ENCODE measurements around the gene HOXD10.
A peak's percentile ranks its signal among the peaks of the same experiment; 100 is the strongest.

HOXD10 gene

DNA sequence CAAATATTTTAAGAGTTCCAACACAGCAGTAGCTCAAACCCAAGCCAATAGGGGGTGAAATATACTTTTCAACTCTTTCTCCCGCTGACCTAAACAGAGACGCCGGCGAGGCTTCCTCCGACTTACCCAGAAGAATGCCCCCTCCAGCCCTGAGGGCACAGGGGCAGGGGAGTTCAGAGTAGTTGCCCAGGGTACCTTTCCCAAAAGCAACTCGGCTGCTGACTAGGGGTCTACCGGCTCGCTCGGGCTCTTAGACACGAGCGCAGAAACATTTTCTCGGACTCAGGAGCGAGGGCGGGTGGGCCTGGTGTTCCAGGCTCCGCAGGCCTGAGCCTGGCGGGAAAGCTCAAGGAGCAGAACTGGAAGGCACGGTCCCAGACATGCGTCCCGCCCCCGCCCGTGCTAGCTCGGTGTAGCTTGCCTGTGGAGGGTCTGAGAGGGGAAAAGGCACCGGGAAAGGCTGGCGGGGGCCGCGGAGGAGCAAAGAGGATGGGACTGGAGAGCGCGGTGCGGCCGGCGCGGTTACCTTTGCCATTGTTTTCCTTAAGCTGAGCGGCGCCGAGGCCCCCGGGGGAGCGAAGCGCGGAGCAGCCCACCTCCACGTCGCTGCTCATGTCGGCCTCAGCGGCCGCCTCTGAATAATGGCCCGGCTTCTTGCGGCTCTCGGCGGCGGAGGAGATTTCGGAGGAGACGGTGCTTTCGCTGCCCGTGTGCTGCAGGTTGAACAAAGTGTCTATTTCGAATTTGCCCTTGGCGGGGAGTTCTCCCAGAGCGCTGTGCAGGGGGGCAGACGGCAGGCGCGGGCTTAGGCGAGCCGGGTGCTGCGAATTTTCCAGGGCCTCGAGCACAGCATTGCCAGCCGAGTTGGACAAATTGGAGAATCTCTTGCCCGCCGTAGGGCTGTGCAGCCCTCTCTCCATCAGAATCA lies 33.5 kb upstream of the HOXD10 start:
- no peak for DNase-seq

DNA sequence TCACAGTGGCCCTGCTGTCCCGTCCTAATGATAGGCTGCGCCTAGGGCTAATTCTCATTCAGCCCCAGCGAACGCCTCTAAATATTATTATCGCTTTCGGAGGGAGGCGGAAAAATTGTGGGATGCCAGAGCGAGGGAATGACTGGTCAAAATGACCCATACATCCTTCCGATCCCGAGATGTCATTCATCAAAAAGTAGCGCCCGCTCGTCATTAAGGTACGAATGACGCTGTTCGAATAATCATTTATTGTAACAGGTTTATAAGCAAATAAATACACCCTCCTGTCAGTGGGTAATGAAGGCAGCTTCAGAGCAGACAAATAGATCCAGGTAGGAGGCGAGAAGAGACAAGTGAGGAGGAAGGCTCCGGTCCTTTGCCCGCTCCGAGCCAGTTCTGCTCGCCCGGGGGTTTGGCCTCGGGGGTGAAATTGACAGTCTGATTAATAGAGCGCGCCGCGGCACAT lies 32.7 kb upstream of the HOXD10 start, which contains the start of gene EVX2:
EVX2 (minus strand) TSS at position 167 of the 466 bp plus-strand sequence. CDS start 186 bp downstream, outside the sequence.
- DNase-seq: no peak

DNA sequence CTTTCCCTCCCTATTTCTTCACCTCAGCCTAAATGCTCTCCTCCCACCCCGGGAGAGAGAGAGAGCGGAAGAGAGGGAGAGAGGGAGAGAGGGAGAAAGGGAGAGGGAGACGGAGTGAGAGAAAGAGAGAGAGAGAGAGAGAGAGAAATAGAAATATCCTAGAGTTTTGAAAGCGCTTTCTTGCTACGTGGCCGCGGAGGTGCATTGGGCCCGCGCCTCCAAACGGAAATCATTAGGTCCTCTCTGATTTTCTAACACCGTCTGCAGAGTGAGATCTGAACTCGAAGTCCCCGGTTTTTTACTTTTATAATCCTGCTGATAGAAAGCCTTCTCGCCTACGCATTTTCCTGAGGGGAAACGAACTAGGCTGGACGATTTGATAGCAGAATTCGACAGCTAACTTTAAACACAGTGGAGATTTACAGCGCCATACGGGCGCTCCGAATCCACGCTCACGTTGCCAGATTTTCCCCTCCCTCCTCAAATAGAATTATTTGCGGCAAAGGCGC lies 31.9 kb upstream of the HOXD10 start:
- DNase-seq: no peak

DNA sequence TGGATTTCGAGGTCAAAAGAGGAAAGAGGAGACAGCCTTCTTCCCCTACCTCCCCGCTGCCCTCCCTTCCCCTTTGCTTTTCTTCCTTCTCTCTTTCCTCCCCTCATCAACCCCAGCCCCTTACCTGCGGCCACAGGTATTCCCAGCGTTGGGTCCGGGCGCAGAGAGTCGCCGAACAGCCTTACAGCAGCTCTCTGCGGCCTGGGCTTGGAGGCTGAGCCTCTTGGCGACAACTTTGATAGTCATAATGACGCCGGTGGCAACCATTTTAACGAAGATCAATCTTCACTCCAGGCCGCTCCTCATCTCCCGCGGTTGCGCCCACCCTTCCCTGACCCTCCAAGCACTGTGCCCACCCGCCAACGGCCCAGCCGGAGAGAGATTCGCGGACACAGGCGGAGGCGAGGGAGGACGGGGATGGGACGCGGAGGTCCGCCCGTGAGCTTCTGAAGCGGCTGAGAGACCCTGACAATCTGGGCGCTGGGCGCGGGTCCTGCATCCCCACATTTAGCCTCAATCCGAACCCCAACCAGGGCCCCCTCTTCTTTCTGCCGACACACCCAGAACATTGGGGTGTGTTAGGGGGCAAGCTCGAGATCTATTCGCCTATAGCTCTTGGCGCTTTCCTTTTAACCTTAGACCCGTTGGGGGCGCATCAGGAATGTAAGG lies 31.3 kb upstream of the HOXD10 start:
- DNase-seq: no peak

DNA sequence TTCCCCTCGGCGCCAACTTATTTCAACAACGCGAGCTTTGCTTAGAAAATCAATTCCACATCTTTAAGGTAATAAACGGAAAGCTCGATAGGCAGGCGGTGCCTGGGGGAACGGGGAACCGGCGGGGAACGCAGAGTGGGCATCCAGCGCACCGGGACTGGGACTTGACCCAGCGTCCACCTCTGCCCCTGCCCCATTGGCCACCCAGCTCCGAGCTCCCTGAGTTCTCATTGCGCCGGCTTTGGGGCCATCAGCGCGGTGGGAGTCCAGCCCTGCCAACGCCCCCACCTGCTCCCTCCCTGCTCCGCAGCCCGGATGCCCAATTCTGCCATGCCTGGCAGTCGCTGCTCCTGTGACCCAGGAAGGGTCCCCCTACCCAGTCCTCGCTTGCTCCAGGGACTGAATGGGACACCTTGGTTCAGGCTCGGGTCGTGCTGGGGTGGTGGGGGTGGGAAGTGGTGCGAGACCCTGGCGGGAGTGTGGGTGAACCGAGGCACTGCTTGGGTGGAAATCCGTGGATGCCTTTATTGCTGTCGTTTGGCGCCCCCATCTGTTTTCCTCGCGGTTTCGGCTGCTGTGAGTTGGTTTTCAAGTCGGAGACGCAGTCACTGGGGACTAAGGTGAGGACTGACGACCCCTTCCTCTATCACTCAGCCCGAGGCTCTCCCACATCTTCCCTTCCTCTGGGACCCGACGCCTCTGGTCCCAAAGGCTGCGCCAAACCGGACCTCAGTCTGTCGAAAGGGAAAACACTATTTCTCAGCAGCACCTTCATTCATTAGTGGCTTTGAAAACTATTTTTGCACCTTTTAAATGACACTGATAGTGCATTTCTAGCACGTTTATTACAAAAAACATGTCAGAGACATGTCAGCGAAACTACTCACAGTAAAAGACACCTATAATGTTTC lies 30.5 kb upstream of the HOXD10 start:
- DNase-seq: no peak

DNA sequence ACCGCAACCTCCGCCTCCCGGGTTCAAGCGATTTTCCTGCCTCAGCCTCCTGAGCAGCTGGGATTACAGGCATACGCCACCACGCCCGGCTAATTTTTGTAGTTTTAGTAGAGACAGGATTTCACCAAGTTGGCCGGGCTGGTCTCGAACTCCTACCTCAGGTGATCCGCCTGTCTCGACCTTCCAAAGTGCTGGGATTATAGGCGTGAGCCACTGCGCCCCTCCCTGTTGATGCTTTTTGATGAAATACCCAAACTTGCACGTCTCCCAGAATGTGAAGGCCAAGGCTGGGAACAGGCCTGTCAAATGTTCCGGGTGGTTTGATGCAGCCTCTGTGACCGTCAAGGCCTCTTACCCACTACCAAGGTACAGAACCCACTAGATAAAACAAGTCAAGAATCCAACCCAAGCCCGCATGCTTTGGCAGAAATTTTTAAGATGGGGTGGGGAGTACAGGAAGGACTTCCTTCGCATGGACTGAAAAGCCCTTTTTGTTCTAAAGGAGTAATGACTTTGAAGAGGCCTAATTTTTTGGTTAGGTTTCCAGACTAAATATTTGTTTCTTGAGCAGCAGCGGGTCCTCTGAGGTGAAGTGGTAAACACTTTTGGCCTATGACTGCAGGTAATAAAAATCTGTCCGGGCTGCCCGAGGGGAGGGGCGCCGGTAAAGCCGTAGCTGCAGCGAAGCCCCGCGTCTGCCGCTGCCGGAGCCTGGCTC lies 29.1 kb upstream of the HOXD10 start:
- no peak for DNase-seq

DNA sequence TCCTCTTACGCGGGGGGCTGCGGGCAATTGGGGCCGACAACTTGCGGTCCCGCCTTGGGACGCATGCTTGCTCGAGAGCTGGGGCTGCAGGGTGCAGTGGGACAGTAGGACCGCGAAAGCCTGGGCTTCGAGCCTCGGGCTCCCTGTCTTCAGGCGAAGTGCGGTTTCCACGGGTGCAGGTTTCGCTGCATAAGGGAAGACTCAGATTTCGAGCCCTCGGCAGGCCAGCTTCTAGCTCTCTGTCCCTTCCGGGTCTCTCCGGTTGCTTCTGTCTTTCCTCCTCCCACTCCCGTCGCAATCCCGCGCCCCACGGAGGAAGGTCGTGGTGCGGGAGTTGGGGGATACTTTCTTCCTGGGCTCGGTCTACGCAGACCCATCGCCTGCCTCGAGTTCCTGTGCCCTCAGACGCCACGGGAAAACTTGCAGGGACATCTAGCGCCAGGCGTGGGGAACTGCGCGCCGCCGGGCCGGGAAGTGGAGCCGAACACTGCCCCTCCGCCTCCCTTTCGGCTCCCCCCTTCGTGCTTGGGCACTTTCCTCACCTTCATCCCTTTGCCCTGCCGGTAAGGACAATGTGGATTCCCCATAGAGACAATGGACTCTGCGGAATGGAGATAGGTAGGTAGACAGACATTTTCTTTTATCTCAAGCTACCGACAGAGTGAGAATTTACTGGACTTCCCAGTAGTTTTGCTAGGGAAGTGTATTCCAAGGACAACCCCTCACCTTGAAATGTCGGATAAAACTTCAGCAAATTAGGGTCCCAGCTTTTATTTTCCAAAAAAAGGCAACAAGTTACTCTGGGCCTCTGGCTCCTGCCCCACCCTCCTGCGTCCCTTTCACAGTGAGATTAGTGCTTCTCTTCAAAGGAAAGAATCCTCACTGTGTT lies 28.3 kb upstream of the HOXD10 start:
- DNase-seq: peak in 1 of 2 donors; percentile 46

DNA sequence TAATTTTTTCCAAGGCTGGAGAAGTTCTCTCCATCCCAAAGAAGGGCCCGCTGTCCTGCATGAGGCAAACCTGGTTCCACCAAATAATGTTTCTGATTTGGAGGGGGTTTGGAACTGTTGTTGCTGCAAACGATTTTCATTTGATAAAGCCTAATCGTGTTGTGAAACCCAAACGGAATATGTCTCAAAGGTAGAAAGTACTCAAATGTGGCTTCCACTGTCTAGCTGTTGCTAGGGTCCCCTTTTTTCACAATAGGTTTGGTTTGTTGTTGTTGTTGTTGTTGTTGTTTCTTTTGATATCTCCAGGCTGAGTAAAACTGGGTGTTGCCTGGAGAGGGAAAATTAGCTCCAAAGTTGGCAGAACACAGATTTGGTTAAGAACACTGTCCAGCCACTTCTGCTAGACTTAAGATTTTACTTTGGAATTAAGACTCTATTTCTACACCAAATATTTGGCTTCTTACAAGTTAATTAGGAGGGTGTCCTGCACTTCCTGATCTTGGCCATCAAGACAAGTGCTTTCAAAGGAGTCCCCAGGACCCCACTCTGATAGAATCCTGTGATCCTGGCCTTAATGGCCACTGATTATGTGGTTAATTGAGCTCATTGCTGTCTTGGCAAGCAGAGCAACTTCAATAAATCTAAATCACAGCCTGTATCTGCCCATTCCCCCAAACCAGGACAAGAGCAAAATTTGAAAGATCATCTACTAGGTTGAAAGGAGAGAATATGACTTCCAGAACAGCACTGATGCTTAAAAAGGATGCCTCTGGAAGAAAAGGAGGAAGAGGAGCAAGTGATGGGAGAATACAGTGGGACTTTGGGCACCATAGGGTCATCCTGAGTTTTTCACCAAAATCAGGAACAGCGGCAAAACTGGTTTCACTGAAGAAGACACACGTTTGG lies 27.4 kb upstream of the HOXD10 start:
- DNase-seq: no peak

DNA sequence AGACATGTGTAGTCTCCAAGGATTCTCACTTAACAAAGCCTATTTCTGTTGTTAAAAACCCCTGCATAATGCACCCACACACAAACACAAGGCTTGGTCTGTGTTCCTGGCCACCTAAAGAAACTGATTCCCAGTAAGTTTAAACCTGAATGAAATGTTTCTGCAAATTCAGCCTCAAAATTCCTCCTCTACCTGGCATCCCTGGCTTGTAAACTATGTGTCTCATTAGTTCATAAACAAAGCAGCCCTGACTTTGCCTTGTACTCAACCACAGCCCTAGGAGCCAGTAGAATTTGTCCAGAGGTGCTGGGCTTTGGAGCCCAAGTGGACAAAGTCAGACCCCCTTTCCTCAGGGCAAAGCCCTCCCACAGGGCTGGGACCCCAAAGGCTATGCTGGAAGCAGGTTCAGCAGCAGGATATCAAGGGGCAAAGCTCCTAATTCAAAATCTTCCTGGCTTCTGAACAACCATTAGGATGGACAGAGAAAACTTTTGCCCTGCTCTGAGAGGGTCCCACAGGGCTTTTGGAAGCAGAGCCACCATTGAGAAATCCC lies 26.7 kb upstream of the HOXD10 start:
- no peak for DNase-seq

DNA sequence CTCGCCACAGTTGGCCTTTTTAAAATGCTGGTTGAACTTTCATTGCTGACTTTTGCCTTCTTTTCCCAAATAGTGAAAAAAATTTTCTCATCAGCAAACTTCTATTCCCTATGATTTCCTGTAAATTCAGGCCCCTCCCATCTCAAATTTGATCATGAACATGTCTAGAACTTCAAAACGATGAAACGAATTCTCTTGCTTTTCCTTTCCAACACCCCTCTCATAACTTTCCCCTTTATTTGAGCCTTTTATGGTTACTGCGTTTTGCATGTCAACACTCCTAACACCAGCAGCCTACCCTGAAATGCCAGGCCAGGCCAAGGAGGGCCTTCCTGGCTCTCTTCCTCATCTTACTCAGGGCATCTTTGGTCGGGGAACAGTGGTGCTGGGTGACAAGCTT lies 25.7 kb upstream of the HOXD10 start:
- DNase-seq: no peak

DNA sequence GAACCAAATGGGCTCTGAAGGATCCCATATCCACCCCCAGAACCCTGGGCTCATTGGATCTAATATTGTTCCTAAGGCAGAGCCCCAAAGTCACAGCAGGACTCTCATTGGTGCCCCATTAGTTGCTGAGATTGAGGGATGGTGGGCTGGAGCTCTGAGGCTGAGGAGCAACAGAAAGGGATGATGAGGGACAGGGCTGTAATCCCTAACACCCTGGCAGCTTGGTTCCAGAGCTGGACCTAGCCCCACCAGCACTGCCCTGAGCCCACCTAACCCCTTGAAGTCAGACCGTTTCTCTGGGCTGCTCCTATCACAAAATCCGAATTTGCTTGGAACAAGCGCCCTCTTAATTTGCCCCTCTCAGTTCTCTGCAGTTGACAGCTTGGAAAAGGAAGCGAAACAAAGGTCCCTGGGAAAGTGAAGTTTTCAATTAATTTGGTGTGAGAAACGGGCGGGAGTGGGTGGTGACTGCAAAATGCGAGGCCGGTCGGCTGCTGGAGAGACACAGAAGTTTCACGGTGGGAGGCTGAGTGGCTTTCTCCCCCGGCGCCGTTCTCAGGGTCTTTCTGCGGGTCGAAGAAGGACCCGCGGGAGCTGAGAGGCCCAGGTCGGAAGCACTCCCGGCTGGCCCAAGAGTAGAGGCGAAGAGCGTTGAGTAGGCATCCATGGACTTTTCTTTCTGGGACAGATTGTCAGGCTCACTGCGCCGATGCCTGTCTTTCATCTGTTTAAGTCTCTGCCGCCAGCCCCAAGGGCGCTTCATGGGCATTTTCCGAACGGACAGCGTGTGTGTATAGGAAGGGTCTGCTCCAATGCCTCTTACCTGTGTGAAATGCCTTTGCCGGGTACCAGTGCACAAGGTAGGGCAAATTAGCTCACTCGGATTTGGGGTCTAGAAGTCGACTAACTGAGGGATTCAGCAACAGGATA lies 25.0 kb upstream of the HOXD10 start:
- no peak for DNase-seq

DNA sequence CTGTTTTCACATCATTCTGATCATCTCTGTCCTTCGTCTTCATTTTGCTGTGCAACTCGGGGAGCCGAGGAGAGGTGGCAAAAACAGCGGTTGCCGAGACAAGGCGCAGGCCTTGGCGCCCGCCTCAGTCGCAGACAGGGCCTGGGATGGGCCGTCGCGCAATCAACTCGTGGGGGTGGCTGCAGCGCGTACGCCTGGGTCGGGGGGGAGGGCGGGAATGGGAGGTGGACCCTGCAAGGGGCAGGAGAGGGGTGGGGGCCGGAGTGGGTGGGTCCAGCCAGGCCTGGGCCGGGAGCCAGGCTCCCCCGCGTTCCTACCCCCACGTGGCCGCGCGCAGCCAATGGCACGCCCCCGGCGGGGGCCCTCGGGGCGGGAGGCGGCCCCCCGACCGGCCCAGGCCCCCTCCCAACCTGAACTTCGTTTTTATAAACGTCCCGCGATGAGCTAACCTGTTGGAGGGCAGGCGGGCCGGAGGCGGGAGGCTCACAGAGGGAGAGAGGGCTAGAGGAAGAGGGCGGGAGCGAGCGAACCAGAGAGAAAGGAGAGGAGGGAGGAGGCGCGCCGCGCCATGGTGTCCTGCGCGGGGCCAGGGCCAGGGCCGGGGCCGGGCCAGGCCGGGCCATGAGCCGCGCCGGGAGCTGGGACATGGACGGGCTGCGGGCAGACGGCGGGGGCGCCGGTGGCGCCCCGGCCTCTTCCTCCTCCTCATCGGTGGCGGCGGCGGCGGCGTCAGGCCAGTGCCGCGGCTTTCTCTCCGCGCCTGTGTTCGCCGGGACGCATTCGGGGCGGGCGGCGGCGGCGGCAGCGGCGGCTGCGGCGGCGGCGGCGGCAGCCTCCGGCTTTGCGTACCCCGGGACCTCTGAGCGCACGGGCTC lies 24.1 kb upstream of the HOXD10 start, which contains the start of gene HOXD13:
HOXD13 (plus strand) TSS at position 452 of the 875 bp plus-strand sequence; CDS start at position 622, 170 bp downstream.
- no peak for DNase-seq

DNA sequence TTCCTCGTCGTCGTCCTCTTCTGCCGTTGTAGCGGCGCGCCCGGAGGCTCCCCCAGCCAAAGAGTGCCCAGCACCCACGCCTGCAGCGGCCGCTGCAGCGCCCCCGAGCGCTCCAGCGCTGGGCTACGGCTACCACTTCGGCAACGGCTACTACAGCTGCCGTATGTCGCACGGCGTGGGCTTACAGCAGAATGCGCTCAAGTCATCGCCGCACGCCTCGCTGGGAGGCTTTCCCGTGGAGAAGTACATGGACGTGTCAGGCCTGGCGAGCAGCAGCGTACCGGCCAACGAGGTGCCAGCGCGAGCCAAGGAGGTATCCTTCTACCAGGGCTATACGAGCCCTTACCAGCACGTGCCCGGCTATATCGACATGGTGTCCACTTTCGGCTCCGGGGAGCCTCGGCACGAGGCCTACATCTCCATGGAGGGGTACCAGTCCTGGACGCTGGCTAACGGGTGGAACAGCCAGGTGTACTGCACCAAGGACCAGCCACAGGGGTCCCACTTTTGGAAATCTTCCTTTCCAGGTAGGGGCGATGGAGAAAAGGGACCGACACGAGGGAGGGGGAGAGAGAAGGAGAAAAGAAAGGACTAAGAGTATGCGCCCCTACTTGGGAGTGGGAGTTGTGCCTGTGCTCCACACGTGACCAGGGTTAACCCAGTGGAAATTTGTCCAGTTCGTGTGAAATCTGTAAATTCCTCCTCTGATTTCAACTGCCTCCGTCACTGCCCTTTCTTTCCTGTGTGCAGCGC lies 23.3 kb upstream of the HOXD10 start:
- no peak for DNase-seq

DNA sequence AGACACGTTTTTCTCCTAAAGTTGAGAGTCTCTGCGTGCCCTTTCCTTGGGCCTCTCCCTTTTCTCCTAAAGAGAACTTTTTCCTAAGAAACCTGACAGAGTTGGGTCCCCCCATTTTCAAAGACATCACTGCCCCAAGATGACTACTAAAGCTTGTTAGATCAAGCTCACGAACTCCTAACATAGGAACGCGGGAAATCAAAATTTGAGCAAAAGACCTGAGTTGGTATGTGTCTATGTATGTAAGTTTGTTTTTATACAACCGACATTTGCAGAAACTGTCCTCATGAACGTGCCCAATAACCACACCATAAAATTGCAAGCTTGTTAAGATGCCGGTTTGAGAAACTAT lies 22.7 kb upstream of the HOXD10 start:
- DNase-seq: no peak

DNA sequence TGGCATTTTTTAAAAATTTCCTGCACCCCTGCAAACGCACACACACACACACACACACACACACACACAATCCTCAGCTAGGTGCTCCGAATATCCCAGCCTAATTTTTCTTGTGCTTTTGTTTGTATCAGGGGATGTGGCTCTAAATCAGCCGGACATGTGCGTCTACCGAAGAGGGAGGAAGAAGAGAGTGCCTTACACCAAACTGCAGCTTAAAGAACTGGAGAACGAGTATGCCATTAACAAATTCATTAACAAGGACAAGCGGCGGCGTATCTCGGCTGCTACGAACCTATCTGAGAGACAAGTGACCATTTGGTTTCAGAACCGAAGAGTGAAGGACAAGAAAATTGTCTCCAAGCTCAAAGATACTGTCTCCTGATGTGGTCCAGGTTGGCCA lies 22.2 kb upstream of the HOXD10 start:
- no peak for DNase-seq

DNA sequence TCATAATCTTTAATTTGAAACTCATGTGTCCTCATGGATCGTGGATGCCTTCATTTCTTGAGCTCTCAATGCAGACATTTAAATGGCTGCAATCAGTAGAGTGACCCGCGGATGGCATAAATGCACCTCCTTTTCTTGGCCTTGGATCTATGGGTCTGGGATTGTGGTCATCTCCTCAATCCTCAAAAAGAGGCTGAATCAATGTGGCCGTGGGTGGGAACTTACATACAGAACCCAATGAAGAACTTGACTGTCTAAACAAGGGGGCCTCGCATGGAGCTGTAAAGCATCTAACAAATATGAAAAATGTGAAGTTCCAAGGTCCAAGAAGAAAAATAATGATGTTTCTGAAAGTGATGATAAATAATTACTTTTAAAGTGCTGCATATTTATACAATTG lies 21.2 kb upstream of the HOXD10 start:
- no peak for DNase-seq
